Fibroblast of pulmonary artery (primary cell): Measurements from ENCODE around the gene ZNF827.

ENCODE experiments used
- DNase-seq: peaks from one replicate; pipeline ENCODE4 v3.0.0-alpha.2; 2010; ENCODE audit warnings: low read depth
- H3K4me3 ChIP-seq: replicated peaks from 2 replicates; pipeline ENCODE4 v1.5.1; 2011; ENCODE audit warnings: low read depth, mild to moderate bottlenecking, control low read depth, low read length, moderate library complexity
- CTCF ChIP-seq: IDR thresholded peaks from 2 replicates; pipeline ENCODE4 v1.5.1; 2011; ENCODE audit warnings: mild to moderate bottlenecking, control low read depth, low read length, inconsistent platforms; ENCODE audit errors: missing control alignments

The ZNF827 gene

DNA sequence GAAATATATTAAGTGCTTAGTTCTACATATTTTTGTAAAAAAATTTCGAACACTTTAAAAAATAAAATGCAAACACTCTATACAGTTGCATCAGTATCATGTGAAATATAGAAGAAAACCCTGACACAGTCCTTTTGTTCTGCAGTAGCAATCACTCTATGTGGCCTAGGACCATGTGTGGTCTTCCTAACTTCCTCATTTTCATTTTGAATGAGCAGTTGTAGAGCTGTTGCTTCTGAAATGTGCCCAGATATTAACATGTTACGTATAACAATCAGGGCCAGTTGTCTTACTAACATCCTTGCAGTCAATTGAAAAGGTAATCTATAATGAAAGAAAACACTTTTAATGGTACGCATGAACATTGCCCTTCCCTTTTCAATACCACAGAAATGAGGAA is 107.9 kb downstream of the ZNF827 start:
- TF ChIP-seq CTCF = no peak

GRCh38 chr4:145829629-145830395 is 108.8 kb downstream of the ZNF827 start:
- TF ChIP-seq CTCF = no peak
- no peak for DNase-seq
- no peak overlapping the region for H3K4me3 ChIP-seq

More for the DNA sequence above, 107.9 kb downstream of the ZNF827 start:
- H3K4me3 ChIP-seq = no peak overlapping the region
- no peak for DNase-seq

- no peak for DNase-seq
- no peak overlapping the region for H3K4me3 ChIP-seq
- TF ChIP-seq CTCF = no peak
Observed at GRCh38 chr4:145828802-145829485, 109.7 kb downstream of the ZNF827 start.

DNA sequence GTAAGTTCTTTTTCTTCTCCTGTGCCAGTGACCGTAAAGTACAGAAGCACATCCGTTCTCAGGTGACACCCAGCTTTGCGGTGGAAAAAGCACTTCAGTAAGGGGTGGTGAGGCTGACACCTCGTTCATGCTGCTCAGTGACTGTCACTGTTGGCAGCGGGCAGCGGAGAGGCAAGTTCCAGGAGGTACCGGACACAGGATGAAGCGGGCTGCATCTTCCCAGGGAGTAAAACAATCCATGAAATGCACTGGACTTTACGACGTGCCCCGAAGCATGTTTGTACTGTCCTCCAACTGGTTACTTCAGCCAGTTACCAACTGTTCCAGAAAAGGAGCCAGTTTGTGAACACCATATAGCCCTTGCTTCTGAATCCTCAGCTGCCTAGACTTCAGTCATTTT is 110.7 kb downstream of the ZNF827 start:
- DNase-seq = no peak
- no peak overlapping the region for H3K4me3 ChIP-seq
- no peak for TF ChIP-seq CTCF

GRCh38 chr4:145825255-145825654 is 113.4 kb downstream of the ZNF827 start:
- no peak for TF ChIP-seq CTCF
- H3K4me3 ChIP-seq = no peak overlapping the region

DNA sequence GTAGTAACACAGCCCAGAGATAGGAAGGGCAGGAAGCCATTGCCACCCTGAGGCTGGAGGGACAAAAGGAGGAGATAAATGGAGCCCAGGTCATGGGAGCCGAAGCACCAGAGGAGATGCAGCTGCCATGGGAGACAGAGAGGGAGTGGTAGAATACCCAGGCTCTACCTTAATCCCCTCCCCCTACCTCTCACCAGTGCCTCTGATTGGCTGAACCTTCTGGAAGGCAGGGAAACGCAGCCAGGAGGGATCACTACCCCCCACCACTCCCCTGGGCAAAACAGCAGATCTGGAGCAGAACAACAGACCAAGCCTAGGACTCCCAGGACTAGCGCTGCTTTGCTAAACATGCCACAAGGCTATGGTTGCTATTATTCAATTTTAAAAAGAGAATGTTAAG is 114.2 kb downstream of the ZNF827 start:
- DNase-seq = no peak
- TF ChIP-seq CTCF = no peak
- no peak overlapping the region for H3K4me3 ChIP-seq

More at GRCh38 chr4:145825255-145825654, 113.4 kb downstream of the ZNF827 start:
- DNase-seq = no peak
